Activated CD4-positive, alpha-beta memory T cell treated with anti-CD3 and anti-CD28 coated beads for 36 hours (primary cell): ENCODE data around the gene CCDC116. TPM values are rescaled to one million over a fixed set of nuclear protein-coding genes. Genes with fewer than 3 reads are reported as not detected.
"Not testable (repeated sequence)": the region's sequence is repeated elsewhere in the genome, so short reads cannot be mapped to it uniquely, and the experiment has no call there.

Experiments
- CTCF ChIA-PET: fragments of 350-600 bp; sonication (Branson Sonifier 250); formaldehyde crosslinking; loops from one replicate; lab custom pipeline; 2021; ENCODE audit warnings: antibody characterized with exemption, inconsistent platforms; lab: Charles Lee
- POLR2A ChIA-PET: fragments of 350-600 bp; sonication (Branson Sonifier 250); formaldehyde crosslinking; loops from one replicate; lab custom pipeline; 2021; ENCODE audit warnings: antibody characterized with exemption; lab: Charles Lee
- DNase-seq: peaks from one replicate; pipeline ENCODE4 v3.0.0-alpha.2; 2020
- H3K27ac Mint-ChIP-seq: one replicate; pipeline ENCODE4 v1.8.0; 2021; ENCODE audit warnings: mixed read lengths
- H3K27me3 Mint-ChIP-seq: one replicate; pipeline ENCODE4 v1.8.0; 2021; ENCODE audit warnings: mixed read lengths
- H3K36me3 Mint-ChIP-seq: one replicate; pipeline ENCODE4 v1.8.0; 2021; ENCODE audit warnings: mixed read lengths
- H3K4me1 Mint-ChIP-seq: one replicate; pipeline ENCODE4 v1.8.0; 2021; ENCODE audit warnings: low read depth, mixed read lengths
- H3K4me3 Mint-ChIP-seq: one replicate; pipeline ENCODE4 v1.8.0; 2021; ENCODE audit warnings: mild to moderate bottlenecking, mixed read lengths
- H3K9me3 Mint-ChIP-seq: one replicate; pipeline ENCODE4 v1.8.0; 2021; ENCODE audit warnings: mixed read lengths
- intact Hi-C: fragments of 100-400 bp; cut with micrococcal nuclease; formaldehyde crosslinking; loops from one replicate; pipeline ENCODE4 v1.15.1; 2023
- total RNA-seq, 2 experiments: library from RNA; stranded (reverse); gene quantifications; one replicate each; pipeline ENCODE4 v1.2.3, GENCODE V29; 2021

Gene CCDC116
- total RNA-seq, 2 experiments from 2014 or later: 0.27 to 0.31 TPM

- H3K27ac Mint-ChIP-seq, DNase-seq, intact Hi-C loops, H3K4me3 Mint-ChIP-seq, H3K9me3 Mint-ChIP-seq, H3K27me3 Mint-ChIP-seq: not testable (repeated sequence)
- H3K36me3 Mint-ChIP-seq: peaks cover 24% of the 10 kb centered on the region
- peaks cover 31% of the 10 kb centered on the region for H3K4me1 Mint-ChIP-seq
- ChIA-PET CTCF (interaction anchor here (0.9 to 5.6 kb wide), 8 partner anchors 10 to 542 kb away, joined by 3 to 82 read pairs (median 6); partner anchors contain the start of genes CCDC116 and YDJC), POLR2A (interaction anchor here (0.8 kb wide), 1 partner anchor 16 kb away, joined by 3 read pairs; no protein-coding TSS in a partner anchor)
Observed at GRCh38 chr22:21645513-21645912, 13.0 kb downstream of the CCDC116 start.

- Mint-ChIP-seq H3K4me3 (no peak overlapping the region), H3K36me3 (peaks cover 24% of the 10 kb centered on the region), H3K9me3 (no peaks in the 10 kb centered on the region), H3K27me3 (peaks cover under 1% of the 10 kb centered on the region), H3K27ac (no peak overlapping the region), H3K4me1 (peaks cover 34% of the 10 kb centered on the region)
- peak; percentile 87 for DNase-seq
- POLR2A ChIA-PET: interaction anchor here (0.9 kb wide), 1 partner anchor 20 kb away, joined by 3 read pairs; no protein-coding TSS in a partner anchor
- CTCF ChIA-PET: interaction anchor here (0.6 to 5.6 kb wide), 24 partner anchors 9 to 543 kb away, joined by 3 to 82 read pairs (median 4); partner anchors contain the start of genes CCDC116, PPIL2, PPM1F and YDJC
- intact Hi-C loops: no loop called here
Observed at GRCh38 chr22:21646608-21647590, 14.3 kb downstream of the CCDC116 start.

GRCh38 chr22:21650280-21650679, 17.7 kb downstream of the CCDC116 start:
- H3K4me1 Mint-ChIP-seq: peaks cover 22% of the 10 kb centered on the region
- H3K36me3 Mint-ChIP-seq: peaks cover 20% of the 10 kb centered on the region
- no peak for DNase-seq
- CTCF ChIA-PET: interaction anchor here (0.6 to 4.5 kb wide), 2 partner anchors 8 to 225 kb away, joined by 4 to 30 read pairs; partner anchors contain the start of gene SDF2L1
- POLR2A ChIA-PET: no interaction called here
- intact Hi-C loops: loop anchor here (5.0 kb wide), 1 partner anchor 87 kb away; the partner anchor contains the start of gene YPEL1
- H3K27me3 Mint-ChIP-seq: no peaks in the 10 kb centered on the region
- H3K9me3 Mint-ChIP-seq: no peaks in the 10 kb centered on the region
- H3K27ac Mint-ChIP-seq: no peak overlapping the region
- peak overlapping the region; percentile 85 for H3K4me3 Mint-ChIP-seq

- Mint-ChIP-seq H3K4me1 (peaks cover 22% of the 10 kb centered on the region), H3K36me3 (peaks cover 18% of the 10 kb centered on the region), H3K9me3 (no peaks in the 10 kb centered on the region), H3K27ac (peak overlapping the region; percentile 77), H3K4me3 (peak overlapping the region; percentile 85), H3K27me3 (no peaks in the 10 kb centered on the region)
- CTCF ChIA-PET: interaction anchor here (4.5 kb wide), 1 partner anchor 8 kb away, joined by 30 read pairs; the partner anchor contains the start of gene SDF2L1
- no peak for DNase-seq
- POLR2A ChIA-PET: interaction anchor here (3.5 kb wide), 1 partner anchor 8 kb away, joined by 29 read pairs; the partner anchor contains the start of gene SDF2L1
- intact Hi-C loops: loop anchor here (1.0 to 5.0 kb wide), 2 partner anchors 9 to 86 kb away; partner anchors contain the start of genes SDF2L1 and YPEL1
Observed at GRCh38 chr22:21650823-21651520, 18.4 kb downstream of the CCDC116 start.

GRCh38 chr22:21651521-21652009, 19.0 kb downstream of the CCDC116 start:
- peak overlapping the region; percentile 77 for H3K27ac Mint-ChIP-seq
- H3K9me3 Mint-ChIP-seq: no peaks in the 10 kb centered on the region
- DNase-seq: peak; percentile 31
- POLR2A ChIA-PET: interaction anchor here (3.5 kb wide), 1 partner anchor 9 kb away, joined by 29 read pairs; the partner anchor contains the start of gene SDF2L1
- peaks cover 19% of the 10 kb centered on the region for H3K4me1 Mint-ChIP-seq
- CTCF ChIA-PET: interaction anchor here (4.5 kb wide), 1 partner anchor 9 kb away, joined by 30 read pairs; the partner anchor contains the start of gene SDF2L1
- H3K36me3 Mint-ChIP-seq: peaks cover 13% of the 10 kb centered on the region
- intact Hi-C loops: loop anchor here (1.0 to 5.0 kb wide), 2 partner anchors 9 to 86 kb away; partner anchors contain the start of genes SDF2L1 and YPEL1
- H3K27me3 Mint-ChIP-seq: no peaks in the 10 kb centered on the region
- H3K4me3 Mint-ChIP-seq: peak overlapping the region; percentile 85

- H3K27ac Mint-ChIP-seq: peak overlapping the region; percentile 38
- peak overlapping the region; percentile 85 for H3K4me3 Mint-ChIP-seq
- peak; percentile 93 for DNase-seq
- H3K36me3 Mint-ChIP-seq: peaks cover 10% of the 10 kb centered on the region
- intact Hi-C loops: loop anchor here (5.0 kb wide), 1 partner anchor 85 kb away; the partner anchor contains the start of gene YPEL1
- no peaks in the 10 kb centered on the region for H3K9me3 Mint-ChIP-seq
- ChIA-PET CTCF (interaction anchor here (0.8 to 4.5 kb wide), 2 partner anchors 9 to 23 kb away, joined by 9 to 30 read pairs; partner anchors contain the start of genes SDF2L1 and YDJC), POLR2A (interaction anchor here (3.5 kb wide), 1 partner anchor 10 kb away, joined by 29 read pairs; the partner anchor contains the start of gene SDF2L1)
- H3K27me3 Mint-ChIP-seq: no peaks in the 10 kb centered on the region
- H3K4me1 Mint-ChIP-seq: peaks cover 20% of the 10 kb centered on the region
Observed at GRCh38 chr22:21652010-21652546, 19.5 kb downstream of the CCDC116 start.

GRCh38 chr22:21652547-21653545, 20.3 kb downstream of the CCDC116 start:
- no peak for DNase-seq
- ChIA-PET POLR2A (interaction anchor here (3.5 kb wide), 1 partner anchor 10 kb away, joined by 29 read pairs; the partner anchor contains the start of gene SDF2L1), CTCF (interaction anchor here (0.8 to 4.5 kb wide), 4 partner anchors 10 to 28 kb away, joined by 3 to 30 read pairs (median 6); partner anchors contain the start of genes SDF2L1 and YDJC)
- Mint-ChIP-seq H3K4me3 (peak overlapping the region; percentile 85), H3K36me3 (peaks cover 10% of the 10 kb centered on the region), H3K27ac (no peak overlapping the region), H3K9me3 (no peaks in the 10 kb centered on the region), H3K4me1 (peaks cover 23% of the 10 kb centered on the region), H3K27me3 (no peaks in the 10 kb centered on the region)
- intact Hi-C loops: loop anchor here (5.0 kb wide), 1 partner anchor 84 kb away; the partner anchor contains the start of gene YPEL1

GRCh38 chr22:21657020-21657359, 24.4 kb downstream of the CCDC116 start:
- POLR2A ChIA-PET: no interaction called here
- peaks cover 15% of the 10 kb centered on the region for H3K4me1 Mint-ChIP-seq
- CTCF ChIA-PET: interaction anchor here (1.3 to 3.4 kb wide), 2 partner anchors 11 to 14 kb away, joined by 6 to 20 read pairs; no protein-coding TSS in a partner anchor

GRCh38 chr22:21657360-21658032, 24.9 kb downstream of the CCDC116 start:
- H3K36me3 Mint-ChIP-seq: peaks cover 6% of the 10 kb centered on the region
- intact Hi-C loops: no loop called here
- no peak overlapping the region for H3K27ac Mint-ChIP-seq
- POLR2A ChIA-PET: interaction anchor here (0.9 kb wide), 1 partner anchor 9 kb away, joined by 4 read pairs; no protein-coding TSS in a partner anchor
- CTCF ChIA-PET: interaction anchor here (0.9 to 3.4 kb wide), 5 partner anchors 11 to 34 kb away, joined by 4 to 20 read pairs (median 5); partner anchors contain the start of gene SDF2L1
- no peaks in the 10 kb centered on the region for H3K9me3 Mint-ChIP-seq
- H3K27me3 Mint-ChIP-seq: no peaks in the 10 kb centered on the region
- H3K4me3 Mint-ChIP-seq: peak overlapping the region; percentile 84
- DNase-seq: peak; percentile 84
- H3K4me1 Mint-ChIP-seq: peaks cover 15% of the 10 kb centered on the region

More at GRCh38 chr22:21657020-21657359, 24.4 kb downstream of the CCDC116 start:
- Mint-ChIP-seq H3K27me3 (no peaks in the 10 kb centered on the region), H3K36me3 (peaks cover 6% of the 10 kb centered on the region), H3K4me3 (peak overlapping the region; percentile 51), H3K27ac (no peak overlapping the region), H3K9me3 (no peaks in the 10 kb centered on the region)
- intact Hi-C loops: no loop called here
- no peak for DNase-seq
